Measurements from ENCODE around the gene CDH13.

DNA sequence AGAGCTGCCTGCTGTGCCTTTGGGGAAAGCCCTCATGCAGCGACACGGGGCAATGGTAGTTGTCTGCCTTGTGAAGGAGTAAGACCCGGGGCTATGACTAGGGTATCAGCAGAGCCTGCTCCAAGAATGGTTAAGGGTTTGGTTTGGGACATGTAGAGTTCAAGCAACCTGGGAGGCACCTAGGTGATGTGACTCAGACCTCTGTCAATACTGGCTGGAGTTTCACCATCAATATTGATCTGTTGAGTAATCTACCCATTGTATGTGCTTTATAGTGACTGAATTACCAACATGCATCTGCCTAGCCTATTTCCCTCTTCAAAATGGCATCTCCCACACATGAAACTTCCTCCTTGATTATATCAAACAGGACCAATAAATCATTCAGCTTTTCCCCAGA is 782.6 kb downstream of the CDH13 start:
- TF ChIP-seq, protein P1, sequence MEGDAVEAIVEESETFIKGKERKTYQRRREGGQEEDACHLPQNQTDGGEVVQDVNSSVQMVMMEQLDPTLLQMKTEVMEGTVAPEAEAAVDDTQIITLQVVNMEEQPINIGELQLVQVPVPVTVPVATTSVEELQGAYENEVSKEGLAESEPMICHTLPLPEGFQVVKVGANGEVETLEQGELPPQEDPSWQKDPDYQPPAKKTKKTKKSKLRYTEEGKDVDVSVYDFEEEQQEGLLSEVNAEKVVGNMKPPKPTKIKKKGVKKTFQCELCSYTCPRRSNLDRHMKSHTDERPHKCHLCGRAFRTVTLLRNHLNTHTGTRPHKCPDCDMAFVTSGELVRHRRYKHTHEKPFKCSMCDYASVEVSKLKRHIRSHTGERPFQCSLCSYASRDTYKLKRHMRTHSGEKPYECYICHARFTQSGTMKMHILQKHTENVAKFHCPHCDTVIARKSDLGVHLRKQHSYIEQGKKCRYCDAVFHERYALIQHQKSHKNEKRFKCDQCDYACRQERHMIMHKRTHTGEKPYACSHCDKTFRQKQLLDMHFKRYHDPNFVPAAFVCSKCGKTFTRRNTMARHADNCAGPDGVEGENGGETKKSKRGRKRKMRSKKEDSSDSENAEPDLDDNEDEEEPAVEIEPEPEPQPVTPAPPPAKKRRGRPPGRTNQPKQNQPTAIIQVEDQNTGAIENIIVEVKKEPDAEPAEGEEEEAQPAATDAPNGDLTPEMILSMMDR (IDR thresholded peaks at IDR 0.05 in 4 of 5, conservative IDR thresholded peaks at IDR 0.05 in 1 of 5), result no peak
- no peak for TF ChIP-seq POLR2A (IDR thresholded peaks at IDR 0.05)
